Epithelial cell of proximal tubule (primary cell): ENCODE measurements around the gene TMEM270. TPM values are rescaled to one million over a fixed set of nuclear protein-coding genes. Genes with fewer than 3 reads are reported as not detected.
"Not testable (repeated sequence)": the region's sequence is repeated elsewhere in the genome, so short reads cannot be mapped to it uniquely, and the experiment has no call there.

ENCODE experiments used
- DNase-seq: peaks from one replicate; pipeline ENCODE4 v3.0.0-alpha.2; 2011; ENCODE audit warnings: low read depth
- H3K4me3 ChIP-seq: 2 replicates; pipeline ENCODE4 v1.5.1; 2011; ENCODE audit warnings: low read depth, mild to moderate bottlenecking, low read length
- total RNA-seq: library from RNA; depleted of rRNA; stranded (reverse); fragments of >200 nt; gene quantifications from 2 replicates; pipeline ENCODE4 v1.2.3, GENCODE V29; 2015
- TF ChIP-seq, protein P1 (sequence below): conservative IDR thresholded peaks from 2 replicates; pipeline ENCODE4 v1.5.1; 2012; ENCODE audit warnings: low read depth, mild to moderate bottlenecking, low read length

The TMEM270 gene
- total RNA-seq, 1 donor from 2014 or later = not detected

DNA sequence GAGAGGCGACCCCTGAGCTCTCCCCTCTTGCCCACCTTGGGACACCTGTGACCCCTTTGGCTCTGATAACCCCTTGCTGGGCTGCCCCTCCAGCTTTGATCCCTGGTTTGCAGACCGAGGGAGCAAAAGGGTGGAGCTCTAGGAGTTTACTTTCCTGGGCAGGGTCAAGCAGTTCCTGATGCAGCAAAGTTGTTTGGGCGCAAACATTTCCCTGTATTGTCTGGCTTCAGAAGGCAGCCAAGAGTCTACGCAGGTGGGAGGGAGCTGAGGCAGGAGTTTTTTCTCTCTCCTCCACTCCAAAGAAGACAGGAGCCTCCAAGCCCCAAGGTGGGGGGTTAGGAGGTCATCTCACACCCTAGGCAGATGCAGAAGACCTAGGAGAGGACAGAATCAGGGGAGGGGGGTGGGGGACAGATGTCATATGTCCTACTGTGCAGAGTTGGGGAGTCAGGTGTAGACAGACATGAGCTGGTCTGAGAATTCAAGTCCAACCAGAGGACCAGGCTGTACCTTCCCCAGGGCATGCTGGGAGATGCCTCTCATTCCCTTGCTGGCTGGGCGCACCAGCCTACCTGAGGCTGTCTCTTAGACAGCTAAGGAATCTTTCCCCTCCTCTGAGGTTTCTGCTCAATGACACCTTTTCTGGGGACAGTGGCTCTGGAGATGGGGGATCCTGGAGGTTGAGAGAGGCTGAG is 20.5 kb downstream of the TMEM270 start:
- TF ChIP-seq, protein P1, sequence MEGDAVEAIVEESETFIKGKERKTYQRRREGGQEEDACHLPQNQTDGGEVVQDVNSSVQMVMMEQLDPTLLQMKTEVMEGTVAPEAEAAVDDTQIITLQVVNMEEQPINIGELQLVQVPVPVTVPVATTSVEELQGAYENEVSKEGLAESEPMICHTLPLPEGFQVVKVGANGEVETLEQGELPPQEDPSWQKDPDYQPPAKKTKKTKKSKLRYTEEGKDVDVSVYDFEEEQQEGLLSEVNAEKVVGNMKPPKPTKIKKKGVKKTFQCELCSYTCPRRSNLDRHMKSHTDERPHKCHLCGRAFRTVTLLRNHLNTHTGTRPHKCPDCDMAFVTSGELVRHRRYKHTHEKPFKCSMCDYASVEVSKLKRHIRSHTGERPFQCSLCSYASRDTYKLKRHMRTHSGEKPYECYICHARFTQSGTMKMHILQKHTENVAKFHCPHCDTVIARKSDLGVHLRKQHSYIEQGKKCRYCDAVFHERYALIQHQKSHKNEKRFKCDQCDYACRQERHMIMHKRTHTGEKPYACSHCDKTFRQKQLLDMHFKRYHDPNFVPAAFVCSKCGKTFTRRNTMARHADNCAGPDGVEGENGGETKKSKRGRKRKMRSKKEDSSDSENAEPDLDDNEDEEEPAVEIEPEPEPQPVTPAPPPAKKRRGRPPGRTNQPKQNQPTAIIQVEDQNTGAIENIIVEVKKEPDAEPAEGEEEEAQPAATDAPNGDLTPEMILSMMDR = no peak
- H3K4me3 ChIP-seq = no peak overlapping the region
- DNase-seq = no peak

DNA sequence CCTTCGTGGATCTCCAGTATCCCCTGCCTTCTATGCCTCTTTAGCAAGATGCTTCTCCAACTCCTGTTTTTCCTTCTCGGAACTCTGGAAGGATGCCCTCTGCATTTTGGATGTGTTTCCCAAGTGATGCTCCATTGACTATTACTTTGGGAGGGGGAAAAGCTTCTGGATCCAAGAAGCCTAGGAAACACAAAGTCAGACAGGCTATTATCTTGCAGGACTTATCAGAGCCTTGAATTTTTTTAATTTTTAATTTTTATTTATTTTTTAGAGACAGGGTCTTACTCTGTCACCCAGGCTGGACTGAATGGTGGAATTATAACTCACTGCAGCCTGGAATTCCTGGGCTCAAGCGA is 21.1 kb downstream of the TMEM270 start:
- TF ChIP-seq, protein P1 = no peak

DNA sequence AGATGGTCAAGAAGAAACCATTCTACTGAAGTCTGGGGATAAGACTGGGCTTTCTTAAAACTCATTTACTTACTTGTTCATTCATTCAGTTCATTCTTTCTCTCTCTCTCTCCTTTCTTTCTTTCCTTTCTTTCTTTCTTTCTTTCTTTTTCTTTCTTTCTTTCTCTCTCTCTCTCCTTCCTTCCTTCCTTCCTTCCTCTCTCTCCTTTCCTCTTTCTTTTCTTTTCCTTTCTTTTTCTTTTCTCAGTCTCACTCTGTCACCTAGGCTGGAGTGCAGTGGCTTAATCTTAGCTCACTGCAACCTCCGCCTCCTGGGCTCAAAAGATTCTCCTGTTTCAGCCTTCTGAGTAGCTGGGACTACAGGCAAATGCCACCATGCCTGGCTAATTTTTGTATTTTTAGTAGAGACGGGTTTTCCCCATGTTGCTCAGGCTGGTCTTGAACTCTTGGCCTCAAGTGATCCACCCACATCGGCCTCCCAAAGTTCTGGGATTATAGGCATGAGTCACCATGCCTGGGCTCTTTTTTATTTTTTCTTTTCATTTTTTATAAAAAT is 24.0 kb downstream of the TMEM270 start:
- DNase-seq, H3K4me3 ChIP-seq: not testable (repeated sequence)

More for the DNA sequence above, 21.1 kb downstream of the TMEM270 start:
- DNase-seq = no peak
- no peak overlapping the region for H3K4me3 ChIP-seq

DNA sequence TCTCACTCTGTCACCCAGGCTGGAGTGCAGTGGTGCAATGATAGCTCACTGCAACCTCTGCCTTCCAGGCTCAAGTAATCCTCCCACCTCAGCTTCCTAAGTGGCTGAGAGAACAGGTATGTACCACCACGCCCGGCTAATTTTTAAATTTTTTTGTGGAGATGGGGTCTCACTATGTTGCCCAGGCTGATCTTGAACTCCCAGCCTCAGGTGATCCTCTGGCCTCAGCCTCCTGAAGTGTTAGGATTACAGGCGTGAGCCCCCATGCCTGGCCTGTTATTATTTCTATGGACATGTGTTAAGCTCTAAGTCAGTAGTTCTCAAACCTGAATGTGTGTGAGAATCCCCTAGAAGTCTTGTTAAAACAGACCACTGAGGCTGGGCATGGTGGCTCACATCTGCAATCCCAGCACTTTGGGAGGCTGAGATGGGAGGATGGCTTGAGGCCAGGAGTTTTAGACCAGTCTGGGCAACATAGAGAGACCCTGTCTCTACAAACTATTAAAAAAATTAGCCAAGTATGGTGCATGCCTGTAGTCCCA is 24.5 kb downstream of the TMEM270 start:
- no peak for DNase-seq
- TF ChIP-seq, protein P1 = no peak
- H3K4me3 ChIP-seq = no peak overlapping the region

DNA sequence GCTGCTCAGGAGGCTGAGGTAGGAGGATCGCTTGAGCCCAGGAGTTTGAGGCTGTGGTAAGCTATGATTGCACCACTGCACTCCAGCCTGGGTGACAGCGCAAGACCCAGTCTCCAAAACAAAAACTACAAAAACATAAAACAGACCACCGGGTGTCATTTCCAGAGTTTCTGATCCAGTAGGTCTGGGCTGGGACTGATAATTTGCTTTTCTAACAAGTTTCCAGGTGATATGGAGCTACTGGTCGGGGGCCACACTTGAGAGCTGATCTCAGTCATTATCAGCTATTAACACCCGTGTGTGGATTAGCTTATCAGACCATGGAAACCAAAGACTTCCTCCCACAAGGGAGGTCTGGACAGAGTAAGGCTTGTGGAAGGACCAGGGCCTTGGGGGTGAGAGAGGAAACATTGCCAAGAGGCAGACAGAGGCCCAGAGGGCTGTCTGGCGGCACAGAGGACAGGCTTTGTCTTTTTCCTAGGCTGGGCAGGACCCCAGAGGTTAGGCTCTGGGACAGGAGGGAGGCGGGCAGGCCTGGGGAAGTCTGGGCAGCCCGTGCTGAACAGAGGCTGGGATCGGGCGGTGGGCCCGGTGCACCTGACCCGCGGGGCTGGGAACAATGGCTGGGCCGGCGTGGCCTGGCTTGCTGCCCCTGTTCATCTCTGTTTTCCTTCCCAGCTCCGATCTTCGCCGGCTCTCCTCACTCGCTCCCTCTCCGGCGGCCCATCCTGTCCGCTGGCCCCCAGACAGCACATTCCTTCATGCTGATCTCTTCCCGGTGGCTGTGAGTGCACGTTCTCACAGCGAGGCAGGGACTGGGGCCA is 25.2 kb downstream of the TMEM270 start:
- DNase-seq = no peak
- no peak overlapping the region for H3K4me3 ChIP-seq
- TF ChIP-seq, protein P1 = no peak

DNA sequence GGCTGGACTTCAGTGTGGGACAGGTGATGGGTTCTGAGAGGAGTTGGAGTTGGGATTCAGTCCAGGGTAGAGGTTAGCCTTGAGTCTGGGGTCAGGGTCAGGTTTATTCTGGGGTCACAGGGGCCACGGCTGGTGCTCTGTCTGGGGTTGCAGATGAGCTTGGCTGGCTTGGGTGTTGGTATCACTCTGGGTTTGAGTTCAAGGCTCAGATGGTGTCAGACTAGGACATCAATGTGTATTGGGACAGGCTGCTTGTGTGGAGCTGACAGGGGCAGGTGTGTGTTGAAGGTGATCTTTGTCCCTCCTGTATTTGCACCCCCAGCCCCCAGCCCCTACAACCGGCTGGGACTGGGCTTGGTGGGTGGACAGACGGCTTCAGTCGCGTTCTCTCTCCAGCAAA is 26.8 kb downstream of the TMEM270 start:
- H3K4me3 ChIP-seq = no peak overlapping the region
- TF ChIP-seq, protein P1 = no peak
- DNase-seq = no peak

DNA sequence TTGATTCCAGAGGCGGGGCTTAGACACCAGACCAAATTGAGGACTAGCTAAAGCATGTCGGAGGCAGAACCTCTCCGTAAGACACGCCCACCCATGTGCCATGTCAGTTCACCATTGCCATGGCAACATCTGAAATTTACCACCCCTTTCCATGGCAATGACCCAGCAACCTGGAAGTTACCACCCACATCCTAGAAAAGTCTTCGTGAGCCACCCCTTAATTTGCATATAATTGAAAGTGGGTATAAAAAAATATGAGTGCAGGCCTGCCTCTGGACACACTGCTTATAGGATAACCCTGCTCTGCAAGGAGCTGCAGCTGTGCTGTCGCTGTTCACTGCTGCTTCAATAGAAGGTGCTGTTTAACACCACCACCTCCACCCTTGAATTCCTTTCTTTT is 28.0 kb downstream of the TMEM270 start:
- no peak for DNase-seq
- TF ChIP-seq, protein P1 = no peak
- no peak overlapping the region for H3K4me3 ChIP-seq
